Jurkat, Clone E6-1 (cell line): ENCODE data around the gene CFAP100.

Experiments
- DNase-seq: peaks from one replicate; pipeline ENCODE4 v3.0.0-alpha.2; 2011; ENCODE audit warnings: low read depth, low spot score
- H3K4me3 ChIP-seq: 2 replicates; pipeline ENCODE4 v1.5.1; 2011; ENCODE audit warnings: mild to moderate bottlenecking, low read length, control low read depth, moderate library complexity

The CFAP100 gene

GRCh38 chr3:126434931-126435411, 40.3 kb downstream of the CFAP100 start:
- no peak for DNase-seq
- no peak overlapping the region for H3K4me3 ChIP-seq

- no peak overlapping the region for H3K4me3 ChIP-seq
- no peak for DNase-seq
Measured at GRCh38 chr3:126435456-126436315, 41.0 kb downstream of the CFAP100 start.

DNA sequence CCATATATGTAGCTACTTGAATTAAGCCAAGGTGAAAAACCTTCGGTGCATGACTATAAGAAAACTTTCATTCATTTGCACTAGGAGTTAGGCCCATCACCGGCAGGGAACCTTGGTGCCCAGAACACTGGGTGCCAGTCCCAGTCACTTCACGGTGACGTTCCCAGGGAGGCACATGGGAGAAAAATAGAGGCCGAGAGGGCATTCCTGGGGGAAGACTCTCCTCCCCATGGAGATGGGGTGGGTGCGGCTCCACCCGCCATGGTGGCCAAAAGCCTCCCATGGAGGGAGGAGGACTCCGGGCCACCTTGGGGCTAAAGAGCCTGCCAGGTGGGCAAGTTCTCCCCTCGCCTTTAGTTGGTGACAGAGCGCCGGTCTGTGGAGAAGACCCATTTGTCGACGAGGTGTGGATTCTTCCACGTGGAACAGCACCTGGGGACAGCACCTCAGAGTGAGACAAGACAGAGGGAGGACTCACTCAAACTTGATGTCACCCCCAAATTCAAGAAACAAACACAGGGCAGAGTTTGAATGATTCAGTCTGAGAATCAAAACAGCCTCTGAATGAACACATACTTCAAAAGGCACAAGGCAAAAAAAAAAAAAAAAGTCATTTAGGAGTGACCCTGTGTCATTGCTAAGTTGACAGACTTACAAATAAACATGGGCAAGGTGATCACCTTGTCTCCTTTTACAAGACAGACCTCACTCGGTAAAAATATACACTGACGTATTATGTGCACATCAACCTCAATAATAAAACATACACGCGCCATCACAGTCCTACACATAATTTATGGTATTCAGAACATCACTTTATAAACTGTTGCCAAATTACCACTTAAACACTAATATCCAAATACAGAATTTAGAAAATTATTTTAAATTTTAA, 42.4 kb downstream of the CFAP100 start:
- DNase-seq = no peak
- H3K4me3 ChIP-seq = no peak overlapping the region

- DNase-seq = no peak
- H3K4me3 ChIP-seq = no peak overlapping the region
Measured at GRCh38 chr3:126438186-126438585, 43.5 kb downstream of the CFAP100 start.

DNA sequence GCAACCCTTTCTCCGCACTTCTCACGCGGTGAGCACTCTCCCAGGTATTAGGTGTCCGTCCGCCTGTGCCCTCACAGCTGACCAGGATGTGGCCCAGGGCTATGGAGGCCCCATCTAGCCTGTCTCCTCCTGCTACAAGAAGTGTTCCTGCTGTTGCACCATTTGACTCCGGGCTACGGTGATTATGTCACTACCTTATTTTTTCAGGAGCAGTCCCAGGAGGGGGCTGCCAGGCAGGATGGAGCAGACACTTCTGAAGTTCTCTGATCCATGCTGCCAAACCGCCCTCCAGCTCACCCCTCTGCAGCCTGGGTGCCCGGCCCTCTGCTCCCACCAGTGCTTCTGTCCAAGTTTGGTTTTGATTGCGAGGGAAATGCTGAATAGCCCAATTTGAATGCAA, 44.0 kb downstream of the CFAP100 start:
- no peak overlapping the region for H3K4me3 ChIP-seq
- no peak for DNase-seq

DNA sequence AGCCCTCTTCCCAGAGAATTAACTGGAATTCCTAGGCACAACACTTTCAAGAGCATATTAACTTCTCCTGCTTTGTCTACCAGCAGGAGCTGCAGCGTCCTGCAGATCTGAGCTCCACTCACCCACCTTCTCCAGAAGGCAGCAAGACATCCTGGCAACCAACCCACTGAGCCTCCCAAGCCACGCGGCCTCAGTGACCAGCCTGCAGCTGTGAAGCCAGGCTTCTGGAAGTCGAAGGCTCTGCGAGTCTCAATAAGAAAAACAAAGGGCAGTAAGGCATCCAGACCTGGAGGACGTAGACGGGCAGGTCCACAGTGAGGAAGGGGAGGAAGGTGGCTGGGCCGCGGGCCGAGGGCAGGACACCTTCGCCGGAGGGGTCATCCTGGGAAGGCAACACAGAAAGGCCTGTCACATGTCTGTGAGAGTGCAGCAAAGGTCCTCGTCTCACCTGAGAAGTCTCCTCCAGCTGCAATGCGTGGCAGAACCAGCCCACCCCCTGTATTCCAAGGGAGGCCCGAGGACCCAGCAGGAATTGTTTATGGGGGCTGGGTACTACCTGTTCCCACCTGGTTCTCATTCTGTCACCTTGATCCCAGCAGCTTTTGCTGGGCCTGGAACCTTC, 44.7 kb downstream of the CFAP100 start:
- no peak overlapping the region for H3K4me3 ChIP-seq
- DNase-seq = no peak

- H3K4me3 ChIP-seq = no peak overlapping the region
- DNase-seq = no peak
Measured at GRCh38 chr3:126439968-126440708, 45.4 kb downstream of the CFAP100 start.

GRCh38 chr3:126440709-126440995, 45.9 kb downstream of the CFAP100 start:
- DNase-seq = no peak
- H3K4me3 ChIP-seq = no peak overlapping the region

GRCh38 chr3:126441256-126441880, 46.7 kb downstream of the CFAP100 start:
- DNase-seq = no peak
- no peak overlapping the region for H3K4me3 ChIP-seq

DNA sequence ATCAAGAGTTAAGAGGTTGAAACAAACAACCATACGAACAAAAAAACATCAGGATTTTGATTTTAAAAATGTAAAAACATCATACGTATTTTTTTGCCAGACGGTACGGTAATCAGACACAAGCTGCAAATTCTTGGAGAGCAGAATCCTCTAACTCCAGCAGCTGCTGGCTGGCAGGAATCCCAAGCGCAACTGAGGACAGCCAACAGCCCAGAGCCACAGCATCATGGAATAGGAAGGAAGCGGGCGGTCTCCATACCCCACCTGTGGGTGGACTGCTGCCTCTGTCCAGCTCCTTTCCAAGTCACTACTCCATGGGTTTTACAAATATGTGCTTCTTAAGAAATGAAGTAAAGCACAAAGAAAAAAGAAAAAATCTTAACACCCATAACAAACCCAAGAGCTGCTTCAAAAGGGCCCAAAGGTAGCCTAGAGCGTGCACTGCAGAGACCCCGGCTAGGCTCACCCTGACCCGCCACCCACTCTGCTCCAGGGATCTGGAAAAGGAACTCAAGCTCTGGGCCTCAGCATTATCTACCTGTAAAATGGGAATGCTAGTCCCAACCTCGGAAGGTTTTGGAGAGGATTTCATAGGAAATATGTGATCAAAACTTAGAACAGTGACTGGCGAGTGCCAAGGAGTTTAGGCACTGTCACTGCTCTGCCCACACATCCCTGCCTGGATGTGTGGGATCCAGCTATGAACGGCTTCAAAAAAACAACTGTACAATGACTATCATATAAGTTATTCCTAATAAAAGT, 47.6 kb downstream of the CFAP100 start:
- H3K4me3 ChIP-seq = no peak overlapping the region
- DNase-seq = no peak

GRCh38 chr3:126442856-126443242, 48.1 kb downstream of the CFAP100 start:
- no peak for DNase-seq
- H3K4me3 ChIP-seq = no peak overlapping the region

DNA sequence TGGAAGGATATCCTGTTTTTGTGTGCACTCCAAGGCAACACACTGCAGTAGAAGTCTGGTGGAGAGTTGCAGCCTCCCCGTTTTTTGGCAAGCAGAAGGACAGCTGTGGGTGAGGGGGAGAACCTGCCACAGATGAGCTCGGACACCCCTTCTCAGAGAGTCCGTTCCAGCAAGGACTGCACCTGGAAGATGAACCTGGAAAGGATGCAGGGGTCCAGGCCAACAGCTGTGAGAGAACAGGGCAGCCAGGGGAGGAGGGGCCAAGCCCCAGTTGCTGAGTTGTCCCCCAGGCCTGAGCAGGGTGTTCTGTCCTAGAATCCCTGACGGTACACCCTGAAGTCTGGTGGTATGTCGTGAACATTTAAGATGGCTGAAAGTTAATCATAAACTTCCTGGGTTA, 50.8 kb downstream of the CFAP100 start:
- DNase-seq = no peak
- no peak overlapping the region for H3K4me3 ChIP-seq

DNA sequence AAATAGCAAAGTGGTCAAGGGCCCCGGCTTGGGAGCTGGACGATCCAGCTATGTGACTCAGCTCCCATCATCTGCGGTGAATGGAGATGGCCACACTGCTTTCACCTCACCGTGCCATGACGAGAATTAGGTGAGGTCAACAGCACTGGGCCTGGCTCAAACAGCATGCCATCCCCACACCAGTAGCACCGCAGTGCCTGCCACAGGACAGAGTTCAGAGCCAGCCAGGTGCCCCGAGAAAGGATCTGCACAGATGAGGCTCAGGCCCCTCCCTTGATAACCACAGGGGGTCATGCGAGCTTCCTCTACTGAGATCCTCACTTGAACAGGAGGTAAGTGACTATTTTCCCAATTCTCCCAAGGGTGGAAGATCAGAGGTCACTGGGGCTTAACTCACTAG, 51.6 kb downstream of the CFAP100 start:
- H3K4me3 ChIP-seq = no peak overlapping the region
- DNase-seq = no peak

DNA sequence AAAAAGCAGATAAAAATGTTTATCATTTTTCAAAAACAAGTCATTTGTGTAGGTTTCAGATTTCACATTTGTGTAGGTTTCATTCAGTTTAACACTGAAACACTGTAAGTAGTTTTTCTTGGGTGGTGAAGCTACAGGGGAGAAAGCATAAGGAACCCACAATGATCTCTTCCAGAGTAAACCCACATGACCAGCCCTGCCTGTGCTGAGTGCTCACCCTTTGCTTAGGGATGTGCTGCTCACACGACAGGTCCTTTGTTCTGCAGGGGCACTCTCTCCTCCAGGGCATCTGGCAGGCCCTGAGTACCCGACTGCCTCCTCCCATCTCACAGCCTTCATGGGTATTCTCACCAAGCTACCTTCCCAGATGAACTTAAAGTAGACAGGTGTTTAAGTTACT, 52.1 kb downstream of the CFAP100 start:
- DNase-seq = no peak
- H3K4me3 ChIP-seq = no peak overlapping the region

- no peak for DNase-seq
- no peak overlapping the region for H3K4me3 ChIP-seq
Measured at GRCh38 chr3:126447456-126448106, 52.9 kb downstream of the CFAP100 start.

DNA sequence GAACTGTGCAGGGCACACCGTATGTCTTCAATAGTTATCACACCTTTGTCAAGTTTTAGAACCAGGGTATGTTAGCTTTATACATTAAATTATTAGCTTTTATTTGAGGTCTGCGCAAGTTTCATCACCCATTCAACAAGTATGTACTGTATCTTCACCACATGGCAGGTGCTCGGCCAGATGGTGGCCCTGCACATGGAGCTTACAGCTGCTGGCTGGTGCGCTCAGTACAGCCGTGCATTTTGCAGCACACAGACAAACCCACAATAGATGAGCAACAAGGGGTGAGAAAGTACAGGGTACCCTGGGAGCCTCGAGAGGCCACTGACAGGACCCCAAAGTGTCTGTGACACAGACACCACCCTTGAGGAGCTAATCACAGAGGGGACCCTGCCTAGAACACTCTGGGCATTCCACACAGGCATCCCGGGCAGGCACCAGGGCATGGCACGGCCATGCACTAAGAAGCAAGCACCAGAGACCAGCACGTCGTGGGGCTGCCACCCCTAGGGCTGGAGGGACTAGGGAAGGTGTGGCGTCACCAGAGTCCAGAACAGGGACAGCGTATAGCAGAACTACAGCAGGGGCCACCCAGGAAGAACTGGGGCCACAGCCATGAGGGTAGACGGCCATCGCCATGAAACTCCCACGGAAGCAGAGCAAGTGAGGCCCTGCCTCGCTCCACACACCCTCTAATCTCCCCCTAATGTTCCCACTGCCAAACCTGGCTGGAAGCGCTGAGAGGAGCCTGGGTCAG, 53.6 kb downstream of the CFAP100 start:
- H3K4me3 ChIP-seq = no peak overlapping the region
- DNase-seq = no peak

- H3K4me3 ChIP-seq = no peak overlapping the region
- no peak for DNase-seq
Measured at GRCh38 chr3:126448893-126449180, 54.1 kb downstream of the CFAP100 start.
